Measurements from ENCODE around the gene SNX9.
"Not testable (repeated sequence)": the region's sequence is repeated elsewhere in the genome, so short reads cannot be mapped to it uniquely, and the experiment has no call there.

Gene SNX9

GRCh38 chr6:157953580-157954091 is 130.6 kb downstream of the SNX9 start:
- no peak for DNase-seq (ENCODE audit: low read depth in 2 of 2)

GRCh38 chr6:157954150-157955117 is 131.4 kb downstream of the SNX9 start:
- DNase-seq (ENCODE audit: low read depth in 2 of 2) = no peak

- DNase-seq (ENCODE audit: low read depth in 2 of 2) = no peak
Observed at GRCh38 chr6:157955675-157956074, 132.6 kb downstream of the SNX9 start.

DNA sequence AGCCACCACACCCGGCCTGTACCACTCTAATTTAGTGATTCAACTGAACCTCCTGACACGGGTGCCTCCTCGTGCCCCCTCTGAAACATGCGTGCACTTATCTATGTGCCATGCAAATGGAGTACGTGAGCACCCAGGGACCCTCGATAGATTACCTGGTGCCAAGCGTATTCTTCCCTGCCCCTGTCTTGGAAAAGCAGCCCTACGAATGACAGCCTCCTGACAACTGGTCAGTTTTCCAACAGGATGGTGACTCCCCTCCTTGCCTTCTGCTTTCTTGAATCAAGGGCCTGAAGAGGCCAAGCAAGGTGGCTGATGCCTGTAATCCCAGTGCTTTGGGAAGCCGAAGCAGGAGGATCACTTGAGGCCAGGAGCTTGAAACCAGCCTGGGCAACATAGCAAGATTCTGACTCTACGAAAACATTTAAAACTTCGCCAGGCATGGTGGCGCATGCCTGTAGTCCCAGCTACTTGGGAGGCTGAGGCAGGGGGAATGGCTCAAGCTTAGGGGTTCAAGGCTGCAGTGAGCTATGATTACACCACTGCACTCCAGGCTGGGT is 133.2 kb downstream of the SNX9 start:
- DNase-seq (ENCODE audit: low read depth in 2 of 2) = no peak

GRCh38 chr6:157959451-157960227 is 136.6 kb downstream of the SNX9 start:
- DNase-seq (ENCODE audit: low read depth in 2 of 2) = no peak

DNA sequence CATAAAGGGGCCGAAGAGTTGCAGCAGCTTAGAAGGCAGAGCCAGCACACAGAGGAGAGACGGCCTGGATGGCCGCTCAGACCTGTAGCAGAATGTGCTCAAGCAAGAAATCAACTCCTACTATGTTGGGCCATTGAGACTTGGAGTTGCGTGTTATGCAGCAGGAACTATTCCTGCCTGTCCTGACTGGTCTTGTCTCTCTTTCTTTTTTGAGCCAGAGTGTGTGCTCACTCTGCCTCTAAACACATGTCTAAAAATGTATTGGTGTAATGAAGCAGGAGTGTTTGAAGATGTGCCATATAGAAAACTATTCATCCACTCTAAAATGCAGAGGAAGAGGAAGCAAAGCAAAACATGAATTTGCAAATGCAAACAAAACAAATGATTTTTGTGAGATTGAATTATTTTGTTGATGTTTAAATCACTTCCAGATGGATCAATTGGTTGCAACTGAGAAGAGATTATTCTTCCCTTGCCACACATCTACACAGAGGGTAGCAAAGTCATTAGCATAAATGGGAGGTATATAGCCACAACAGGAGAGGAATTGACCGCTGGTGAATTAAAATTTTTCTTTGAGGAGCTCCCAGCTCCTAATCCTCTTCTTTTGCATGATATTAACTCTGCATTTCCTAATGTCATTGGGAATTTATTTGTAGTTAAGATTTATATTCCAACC is 138.2 kb downstream of the SNX9 start:
- no peak for DNase-seq (ENCODE audit: low read depth in 2 of 2)

DNA sequence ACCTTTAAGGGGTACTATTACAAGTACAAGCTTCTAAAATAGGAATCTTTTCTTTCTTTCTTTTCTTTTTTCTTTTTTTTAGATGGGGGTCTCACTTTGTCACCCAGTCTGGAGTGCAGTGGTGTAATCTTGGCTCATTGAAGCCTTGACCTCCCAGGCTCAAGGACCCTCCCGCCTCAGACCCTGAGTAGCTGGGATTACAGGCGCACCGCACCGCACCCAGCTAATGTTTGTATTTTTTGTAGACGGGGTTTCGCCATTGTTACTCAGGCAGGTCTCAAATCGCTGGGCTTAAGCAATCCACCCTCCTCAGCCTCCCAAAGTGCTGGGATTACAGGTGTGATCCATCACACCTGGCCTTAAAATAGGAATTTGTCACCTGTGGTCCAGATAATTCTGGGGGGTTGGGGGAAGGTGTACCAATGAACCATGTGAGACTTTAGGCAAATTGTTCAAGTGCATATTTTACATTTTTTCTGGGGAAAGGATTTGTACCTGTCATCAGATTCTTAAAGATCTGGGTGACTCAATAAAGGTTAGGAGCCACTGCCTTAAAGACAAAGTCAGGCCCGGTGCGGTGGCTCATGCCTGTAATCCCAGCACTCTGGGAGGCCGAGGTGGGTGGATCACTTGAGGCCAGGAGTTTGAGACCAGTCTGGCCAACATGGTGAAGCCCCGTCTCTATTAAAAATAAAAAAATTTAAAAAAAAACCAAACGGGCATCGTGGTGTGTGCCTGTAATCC is 139.0 kb downstream of the SNX9 start:
- no peak for DNase-seq (ENCODE audit: low read depth in 2 of 2)

- DNase-seq (ENCODE audit: low read depth in 2 of 2) = peak; percentile 47 to 48
Observed at GRCh38 chr6:157962601-157963302, 139.7 kb downstream of the SNX9 start.

- DNase-seq (ENCODE audit: low read depth in 2 of 2) = no peak
Observed at GRCh38 chr6:157964100-157964499, 141.1 kb downstream of the SNX9 start.

DNA sequence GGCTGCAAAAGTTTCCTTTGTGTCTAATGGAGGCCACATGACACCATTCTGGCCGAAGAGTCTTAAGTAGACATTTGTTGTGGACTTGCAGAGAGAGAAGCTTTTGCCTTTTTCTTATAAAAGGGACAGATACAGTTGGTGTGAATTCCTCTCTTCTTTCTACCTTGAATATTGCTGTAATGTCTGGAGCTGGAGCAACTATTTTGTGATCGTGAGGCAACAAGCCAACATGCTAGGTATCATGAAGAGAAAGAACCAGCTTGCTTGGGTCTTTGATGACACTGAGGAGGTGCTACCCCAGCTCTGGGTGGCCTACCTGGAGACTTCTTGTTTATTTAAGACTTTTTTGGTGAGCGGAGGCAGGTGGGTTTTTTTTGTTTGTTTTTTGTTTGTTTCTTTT is 142.3 kb downstream of the SNX9 start:
- no peak for DNase-seq (ENCODE audit: low read depth in 2 of 2)

- DNase-seq (ENCODE audit: low read depth in 2 of 2) = no peak
Observed at GRCh38 chr6:157966589-157966977, 143.5 kb downstream of the SNX9 start.

- no peak for DNase-seq (ENCODE audit: low read depth in 2 of 2)
Observed at GRCh38 chr6:157967020-157967419, 144.0 kb downstream of the SNX9 start.

GRCh38 chr6:157967486-157967885 is 144.4 kb downstream of the SNX9 start:
- DNase-seq (ENCODE audit: low read depth in 2 of 2) = no peak

GRCh38 chr6:157972177-157972576 is 149.1 kb downstream of the SNX9 start:
- DNase-seq (ENCODE audit: low read depth in 2 of 2) = not testable (repeated sequence)

- DNase-seq (ENCODE audit: low read depth in 2 of 2) = peak in 1 of 2 experiments; percentile 37
Observed at GRCh38 chr6:157974341-157974894, 151.4 kb downstream of the SNX9 start.

- DNase-seq (ENCODE audit: low read depth in 2 of 2) = no peak
Observed at GRCh38 chr6:157974967-157975366, 151.9 kb downstream of the SNX9 start.

DNA sequence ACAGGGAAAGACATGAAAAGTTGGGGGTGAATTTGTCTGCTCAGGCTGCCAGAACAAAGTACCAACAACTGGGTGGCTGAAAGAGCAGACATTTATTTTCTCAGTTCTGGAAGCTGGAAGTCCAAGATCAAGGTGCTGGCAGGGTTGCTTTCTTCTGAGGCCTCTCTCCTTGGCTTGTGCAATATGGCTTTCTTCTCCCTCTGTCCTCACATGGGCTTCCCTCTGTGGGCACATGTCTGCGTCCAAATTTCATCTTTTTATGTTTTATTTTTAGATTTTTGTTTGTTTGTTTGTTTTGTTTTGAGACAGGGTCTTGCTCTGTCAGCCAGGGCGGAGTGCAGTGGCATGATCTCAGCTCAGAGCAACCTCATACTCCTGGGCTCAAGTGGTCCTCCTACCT is 152.4 kb downstream of the SNX9 start:
- DNase-seq (ENCODE audit: low read depth in 2 of 2) = no peak

DNA sequence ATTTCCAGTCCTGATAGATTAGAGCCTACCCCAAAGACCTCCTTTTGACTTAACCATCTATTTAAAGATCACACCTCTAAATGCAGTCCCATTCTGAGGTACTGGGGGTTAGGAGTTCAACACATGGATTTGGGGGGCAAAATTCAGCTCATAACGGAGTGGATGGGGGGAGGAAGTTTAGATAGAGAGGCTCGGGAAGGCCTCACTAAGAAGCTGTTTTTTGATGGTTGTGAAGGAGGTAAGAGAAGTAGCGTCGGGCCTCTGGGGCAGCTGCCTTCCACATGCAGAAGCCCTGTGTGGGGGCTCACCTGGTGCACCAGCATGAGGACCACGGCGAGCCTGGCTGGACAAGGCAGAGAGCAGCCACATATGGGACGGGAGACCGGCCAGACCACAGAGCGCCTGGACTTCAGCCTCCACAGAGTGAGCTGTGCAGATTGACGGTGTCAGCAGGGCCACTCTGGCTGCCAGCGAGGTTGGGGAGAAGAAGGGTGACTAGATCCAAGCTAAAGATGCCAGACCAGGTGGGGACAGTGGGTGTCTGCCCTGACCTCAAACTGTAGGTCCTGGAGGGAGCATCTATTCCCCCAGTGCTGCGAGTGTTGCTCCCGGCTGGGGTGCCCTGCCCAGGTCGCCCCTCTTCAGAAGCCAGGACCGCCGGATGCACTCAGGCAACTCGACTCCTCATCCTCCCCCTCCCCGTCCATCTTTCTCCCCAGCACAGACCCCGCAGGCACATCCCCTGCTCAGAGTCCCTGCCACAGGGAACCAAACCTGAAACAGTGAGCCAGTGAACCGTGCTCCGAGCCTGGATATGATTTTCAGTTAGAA is 153.5 kb downstream of the SNX9 start:
- DNase-seq (ENCODE audit: low read depth in 2 of 2) = no peak

DNA sequence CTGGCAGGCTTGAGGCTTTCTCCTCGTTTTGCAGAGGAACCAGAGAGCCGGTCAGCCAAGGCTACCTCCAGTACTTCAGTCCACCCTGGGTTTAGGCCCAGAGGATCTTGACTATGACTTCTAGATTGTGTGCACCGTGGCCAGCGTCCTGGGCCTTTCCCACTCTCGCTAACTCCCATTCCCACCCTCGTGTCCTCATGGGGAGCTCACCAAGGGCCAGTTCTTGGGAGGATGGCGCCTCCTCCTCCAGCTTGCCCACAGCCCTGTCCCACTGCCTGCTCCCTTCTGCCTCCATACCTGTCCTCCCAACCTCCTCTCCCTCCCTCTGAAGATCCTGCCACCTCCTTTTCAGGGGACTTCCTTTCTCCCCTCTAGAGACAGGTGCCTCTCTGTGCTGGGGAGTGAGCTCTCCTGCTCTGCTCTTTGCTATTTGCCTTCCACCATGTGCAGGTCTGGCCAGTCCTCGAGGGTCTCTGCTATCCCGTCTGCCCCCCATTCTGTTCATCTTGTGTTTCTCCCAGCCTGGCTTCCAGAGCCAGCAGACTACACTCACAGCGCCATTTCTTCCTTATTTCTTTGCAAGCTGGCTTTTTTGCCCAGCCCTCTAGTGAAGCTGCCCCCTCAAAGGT is 154.2 kb downstream of the SNX9 start:
- DNase-seq (ENCODE audit: low read depth in 2 of 2) = no peak

Measured in fibroblast of skin of left biceps (primary cell).